Activated CD4-positive, alpha-beta T cell treated with anti-CD3 and anti-CD28 coated beads, Interleukin-2, amount 50 U/mL, for 48 hours (primary cell): ENCODE results near the gene C2orf92.
A peak's percentile ranks its signal among the peaks of the same experiment; 100 is the strongest.

Source experiments
- DNase-seq, 2 experiments: peaks; one replicate each; pipeline ENCODE4 v3.0.0-alpha.2; 2020

C2orf92 gene

GRCh38 chr2:97732436-97733340 is 63.2 kb downstream of the C2orf92 start:
- DNase-seq: no peak

GRCh38 chr2:97733341-97734035 is 64.0 kb downstream of the C2orf92 start:
- no peak for DNase-seq

- DNase-seq: no peak
Observed at GRCh38 chr2:97734061-97735051, 64.8 kb downstream of the C2orf92 start.

GRCh38 chr2:97735161-97735561 is 65.6 kb downstream of the C2orf92 start:
- no peak for DNase-seq

GRCh38 chr2:97736185-97736584 is 66.7 kb downstream of the C2orf92 start:
- DNase-seq: no peak

GRCh38 chr2:97736608-97737330 is 67.3 kb downstream of the C2orf92 start:
- DNase-seq: no peak

GRCh38 chr2:97737421-97738178 is 68.1 kb downstream of the C2orf92 start:
- DNase-seq: no peak

GRCh38 chr2:97738179-97739019 is 68.9 kb downstream of the C2orf92 start:
- DNase-seq: no peak

GRCh38 chr2:97739020-97739892 is 69.7 kb downstream of the C2orf92 start:
- no peak for DNase-seq

- no peak for DNase-seq
Observed at GRCh38 chr2:97739893-97740245, 70.4 kb downstream of the C2orf92 start.

- peak; percentile 52 to 65 for DNase-seq
Observed at GRCh38 chr2:97740590-97741182, 71.2 kb downstream of the C2orf92 start.

- no peak for DNase-seq
Observed at GRCh38 chr2:97741251-97741650, 71.7 kb downstream of the C2orf92 start.

GRCh38 chr2:97741686-97742085 is 72.2 kb downstream of the C2orf92 start:
- DNase-seq: no peak

GRCh38 chr2:97742381-97742847 is 72.9 kb downstream of the C2orf92 start:
- peak; percentile 26 to 51 for DNase-seq

GRCh38 chr2:97743913-97744312 is 74.4 kb downstream of the C2orf92 start:
- no peak for DNase-seq

- DNase-seq: peak; percentile 58 to 65
Observed at GRCh38 chr2:97745474-97746174, 76.1 kb downstream of the C2orf92 start.

GRCh38 chr2:97747285-97747684 is 77.8 kb downstream of the C2orf92 start:
- DNase-seq: no peak

- DNase-seq: no peak
Observed at GRCh38 chr2:97747716-97748115, 78.2 kb downstream of the C2orf92 start.
